Fibroblast of mammary gland (primary cell): ENCODE results near the gene HDDC3.

Source experiments
- DNase-seq: peaks from one replicate; pipeline ENCODE4 v3.0.0-alpha.2; 2010; ENCODE audit warnings: low read depth
- H3K4me3 ChIP-seq: 2 replicates; pipeline ENCODE4 v1.5.1; 2011; ENCODE audit warnings: low read depth, mild to moderate bottlenecking, low read length, moderate library complexity; ENCODE audit not compliant: control insufficient read depth
- TF ChIP-seq, protein P1 (sequence below): conservative IDR thresholded peaks from 2 replicates; pipeline ENCODE4 v1.5.1; 2011; ENCODE audit warnings: low read depth, low read length, inconsistent platforms; ENCODE audit not compliant: control insufficient read depth, insufficient read depth

Gene HDDC3

DNA sequence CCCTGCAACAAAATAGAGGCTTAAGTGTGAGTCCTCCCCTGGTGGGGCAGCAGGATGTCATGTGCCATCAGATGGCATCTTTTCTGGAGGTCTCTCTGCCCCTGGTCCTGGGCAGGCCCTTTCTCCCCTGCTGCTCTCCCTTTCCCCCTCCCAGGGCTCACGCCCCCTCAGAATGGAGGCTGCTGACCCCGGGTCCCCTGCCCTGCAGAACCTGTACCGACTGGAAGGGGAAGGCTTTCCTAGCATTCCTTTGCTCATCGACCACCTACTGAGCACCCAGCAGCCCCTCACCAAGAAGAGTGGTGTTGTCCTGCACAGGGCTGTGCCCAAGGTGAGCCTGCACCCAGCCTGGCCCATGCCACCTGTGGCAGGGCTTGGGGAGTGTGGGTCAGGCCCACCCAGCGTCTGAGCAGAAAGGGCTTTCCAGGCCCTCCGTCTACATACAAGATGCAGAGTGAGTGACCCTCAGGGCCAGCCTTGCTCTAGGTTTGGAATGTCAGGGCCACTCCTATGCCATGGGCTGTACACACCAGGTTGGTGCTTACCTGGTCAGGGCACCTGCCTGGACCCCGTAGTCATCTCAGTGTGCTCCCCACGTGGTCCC, 40.9 kb downstream of the HDDC3 start:
- DNase-seq: no peak
- H3K4me3 ChIP-seq: no peak overlapping the region
- TF ChIP-seq, protein P1, sequence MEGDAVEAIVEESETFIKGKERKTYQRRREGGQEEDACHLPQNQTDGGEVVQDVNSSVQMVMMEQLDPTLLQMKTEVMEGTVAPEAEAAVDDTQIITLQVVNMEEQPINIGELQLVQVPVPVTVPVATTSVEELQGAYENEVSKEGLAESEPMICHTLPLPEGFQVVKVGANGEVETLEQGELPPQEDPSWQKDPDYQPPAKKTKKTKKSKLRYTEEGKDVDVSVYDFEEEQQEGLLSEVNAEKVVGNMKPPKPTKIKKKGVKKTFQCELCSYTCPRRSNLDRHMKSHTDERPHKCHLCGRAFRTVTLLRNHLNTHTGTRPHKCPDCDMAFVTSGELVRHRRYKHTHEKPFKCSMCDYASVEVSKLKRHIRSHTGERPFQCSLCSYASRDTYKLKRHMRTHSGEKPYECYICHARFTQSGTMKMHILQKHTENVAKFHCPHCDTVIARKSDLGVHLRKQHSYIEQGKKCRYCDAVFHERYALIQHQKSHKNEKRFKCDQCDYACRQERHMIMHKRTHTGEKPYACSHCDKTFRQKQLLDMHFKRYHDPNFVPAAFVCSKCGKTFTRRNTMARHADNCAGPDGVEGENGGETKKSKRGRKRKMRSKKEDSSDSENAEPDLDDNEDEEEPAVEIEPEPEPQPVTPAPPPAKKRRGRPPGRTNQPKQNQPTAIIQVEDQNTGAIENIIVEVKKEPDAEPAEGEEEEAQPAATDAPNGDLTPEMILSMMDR: no peak

DNA sequence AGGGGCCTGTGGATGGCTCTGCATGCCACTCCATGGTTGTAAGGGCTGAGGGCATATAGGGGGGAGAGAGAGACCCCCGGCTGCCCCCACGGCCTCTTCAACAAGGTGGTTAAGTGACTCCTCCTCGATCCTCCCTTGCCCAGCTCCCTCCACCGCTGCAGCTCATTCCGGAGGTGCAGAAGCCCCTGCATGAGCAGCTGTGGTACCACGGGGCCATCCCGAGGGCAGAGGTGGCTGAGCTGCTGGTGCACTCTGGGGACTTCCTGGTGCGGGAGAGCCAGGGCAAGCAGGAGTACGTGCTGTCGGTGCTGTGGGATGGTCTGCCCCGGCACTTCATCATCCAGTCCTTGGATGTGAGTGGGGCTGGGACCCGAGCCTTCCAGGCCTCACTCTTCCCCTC, 41.5 kb downstream of the HDDC3 start:
- no peak overlapping the region for H3K4me3 ChIP-seq
- TF ChIP-seq, protein P1: no peak
- no peak for DNase-seq

DNA sequence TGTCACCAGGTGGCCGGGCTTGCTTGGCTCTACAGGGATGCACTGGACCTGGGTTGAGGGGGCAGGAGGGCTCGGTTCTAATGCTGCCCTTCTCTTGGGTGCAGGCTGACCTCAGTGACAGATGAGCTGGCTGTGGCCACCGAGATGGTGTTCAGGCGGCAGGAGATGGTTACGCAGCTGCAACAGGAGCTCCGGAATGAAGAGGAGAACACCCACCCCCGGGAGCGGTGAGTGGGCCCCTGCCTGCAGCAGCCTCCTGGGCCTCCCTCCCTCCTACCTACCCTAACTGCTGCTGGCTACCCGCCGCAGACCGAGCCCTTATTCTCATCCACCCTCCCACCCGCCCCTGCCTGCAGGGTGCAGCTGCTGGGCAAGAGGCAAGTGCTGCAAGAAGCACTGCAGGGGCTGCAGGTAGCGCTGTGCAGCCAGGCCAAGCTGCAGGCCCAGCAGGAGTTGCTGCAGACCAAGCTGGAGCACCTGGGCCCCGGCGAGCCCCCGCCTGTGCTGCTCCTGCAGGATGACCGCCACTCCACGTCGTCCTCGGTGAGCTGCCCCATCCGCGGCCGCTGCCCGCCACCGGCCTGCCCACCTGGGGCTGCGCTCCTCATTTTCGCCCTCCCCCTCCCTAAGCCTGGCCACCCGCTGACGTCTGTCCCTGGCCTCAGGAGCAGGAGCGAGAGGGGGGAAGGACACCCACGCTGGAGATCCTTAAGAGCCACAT, 42.5 kb downstream of the HDDC3 start:
- H3K4me3 ChIP-seq: no peak overlapping the region
- TF ChIP-seq, protein P1: no peak
- no peak for DNase-seq

DNA sequence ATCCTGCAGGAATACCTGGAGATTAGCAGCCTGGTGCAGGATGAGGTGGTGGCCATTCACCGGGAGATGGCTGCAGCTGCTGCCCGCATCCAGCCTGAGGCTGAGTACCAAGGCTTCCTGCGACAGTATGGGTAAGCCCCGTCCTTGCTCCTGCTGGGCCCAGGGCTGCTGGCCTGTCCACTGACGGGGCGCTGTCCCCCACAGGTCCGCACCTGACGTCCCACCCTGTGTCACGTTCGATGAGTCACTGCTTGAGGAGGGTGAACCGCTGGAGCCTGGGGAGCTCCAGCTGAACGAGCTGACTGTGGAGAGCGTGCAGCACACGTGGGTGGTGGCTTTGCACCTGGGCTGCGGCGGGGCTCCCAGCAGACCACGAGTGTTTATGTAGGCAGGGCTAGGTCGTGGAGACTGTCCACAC, 43.0 kb downstream of the HDDC3 start:
- TF ChIP-seq, protein P1: no peak
- no peak for DNase-seq
- no peak overlapping the region for H3K4me3 ChIP-seq

DNA sequence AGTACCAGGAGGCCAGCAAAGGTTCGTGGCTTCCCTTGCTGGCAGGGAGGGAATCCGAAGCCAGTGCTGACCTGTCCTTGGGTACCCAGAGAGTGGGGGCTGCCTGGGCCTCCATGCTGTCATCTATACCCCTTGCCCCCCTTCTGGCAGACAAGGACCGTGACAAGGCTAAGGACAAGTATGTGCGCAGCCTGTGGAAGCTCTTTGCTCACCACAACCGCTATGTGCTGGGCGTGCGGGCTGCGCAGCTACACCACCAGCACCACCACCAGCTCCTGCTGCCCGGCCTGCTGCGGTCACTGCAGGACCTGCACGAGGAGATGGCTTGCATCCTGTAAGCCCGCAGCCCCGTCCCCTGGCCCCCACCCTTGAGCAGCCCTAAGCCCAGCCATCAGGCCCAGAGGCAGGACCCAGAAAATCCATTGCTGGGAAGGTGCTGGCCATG, 45.3 kb downstream of the HDDC3 start:
- TF ChIP-seq, protein P1: no peak
- DNase-seq: no peak
- no peak overlapping the region for H3K4me3 ChIP-seq

DNA sequence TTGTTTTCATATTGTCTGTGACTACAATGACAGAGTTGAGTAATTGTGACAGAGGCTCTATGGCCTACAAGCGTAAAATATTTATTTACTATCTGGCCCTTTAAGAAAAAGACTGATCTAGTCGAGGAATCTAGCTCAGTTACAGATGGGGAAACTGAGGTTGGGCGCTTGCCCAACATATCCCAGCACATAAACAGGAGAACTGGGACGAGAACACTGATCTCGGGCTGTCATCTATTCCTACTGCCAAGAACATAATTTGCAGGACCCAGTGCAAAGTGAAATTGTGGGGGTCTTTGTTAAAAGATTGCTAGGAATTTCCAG, 46.1 kb downstream of the HDDC3 start:
- DNase-seq: no peak
- no peak overlapping the region for H3K4me3 ChIP-seq
- TF ChIP-seq, protein P1: no peak
